H1 (cell line): ENCODE results near the gene GDPD3. TPM values are rescaled to one million over a fixed set of nuclear protein-coding genes. Genes with fewer than 3 reads are reported as not detected.

Experiments
- BCL11A ChIP-seq, 2 experiments: IDR thresholded peaks; one replicate each; pipeline ENCODE4 v1.6.1; 2011; ENCODE audit warnings: low read depth in 2 of 2, low read length in 2 of 2, mild to moderate bottlenecking in 2 of 2
- CTBP2 ChIP-seq: IDR thresholded peaks from 2 replicates; pipeline ENCODE4 v1.7.0; 2011; ENCODE audit warnings: borderline replicate concordance, mild to moderate bottlenecking, moderate library complexity, mixed read lengths, low read length; ENCODE audit not compliant: insufficient read depth, insufficient read length
- FOSL1 ChIP-seq: IDR thresholded peaks from 2 replicates; pipeline ENCODE4 v1.6.1; 2011; ENCODE audit warnings: mild to moderate bottlenecking, low read depth, low read length, moderate library complexity; ENCODE audit not compliant: insufficient read depth
- GABPA ChIP-seq: IDR thresholded peaks from 2 replicates; pipeline ENCODE4 v1.6.1; 2011; ENCODE audit warnings: mild to moderate bottlenecking, low read length, moderate library complexity, borderline replicate concordance; ENCODE audit not compliant: insufficient read depth
- JUN ChIP-seq: IDR thresholded peaks from 2 replicates; pipeline ENCODE4 v1.6.1; 2011; ENCODE audit warnings: low read depth, mild to moderate bottlenecking, improper control_type of control experiment, low read length
- RFX5 ChIP-seq: IDR thresholded peaks from 2 replicates; pipeline ENCODE4 v1.6.1; 2011; ENCODE audit warnings: low read depth, low read length, improper control_type of control experiment, borderline replicate concordance
- SAP30 ChIP-seq: fragments of 300-600 bp; sonication (generic); IDR thresholded peaks from 2 replicates; pipeline ENCODE4 v1.7.1; 2012; ENCODE audit warnings: low read length, moderate library complexity, mild to moderate bottlenecking, inconsistent platforms; ENCODE audit not compliant: insufficient read depth, insufficient replicate concordance
- SIX5 ChIP-seq: IDR thresholded peaks from 2 replicates; pipeline ENCODE4 v1.6.1; 2011; ENCODE audit warnings: mild to moderate bottlenecking, low read depth, low read length
- SP2 ChIP-seq: IDR thresholded peaks from 2 replicates; pipeline ENCODE4 v1.6.1; 2012; ENCODE audit warnings: mild to moderate bottlenecking, low read length, inconsistent platforms
- SP4 ChIP-seq: IDR thresholded peaks from 2 replicates; pipeline ENCODE4 v1.6.1; 2012; ENCODE audit warnings: low read length, inconsistent platforms
- SUZ12 ChIP-seq: fragments of 200-600 bp; sonication (generic); IDR thresholded peaks from 2 replicates; pipeline ENCODE4 v1.6.1; 2012; ENCODE audit warnings: mild to moderate bottlenecking, inconsistent platforms, low read length, moderate library complexity, mixed read lengths
- TAF1 ChIP-seq: IDR thresholded peaks from 2 replicates; pipeline ENCODE4 v1.6.1; 2011; ENCODE audit warnings: mild to moderate bottlenecking, low read depth, low read length
- TAF7 ChIP-seq: optimal IDR thresholded peaks from 2 replicates; pipeline ENCODE3; 2011; ENCODE audit warnings: low read depth, mild to moderate bottlenecking, inconsistent platforms, low read length, moderate library complexity, borderline replicate concordance
- YY1 ChIP-seq: IDR thresholded peaks from 2 replicates; pipeline ENCODE4 v1.6.1; 2011; ENCODE audit warnings: low read depth, mild to moderate bottlenecking, low read length
- polyA plus RNA-seq, 7 experiments: library from polyadenylated mRNA; depleted of rRNA in 3 of 7; stranded (reverse) in 5 of 7; unstranded in 2 of 7; fragments of >200 nt in 5 of 7; fragments of 200-250 nt in 2 of 7; gene quantifications; 1 replicate in 5 of 7; 2 replicates in 1 of 7; 4 replicates in 1 of 7; pipeline versions ENCODE4 v1.2.1 to v1.2.3, GENCODE V29; 2011 to 2013; ENCODE audit warnings: missing spikeins in 2 of 7, mixed read lengths in 2 of 7
- total RNA-seq: library from RNA; stranded (reverse); fragmentation: NEBNext Ultra II Directional; extraction: Animal tissue kit (Norgen Biotek cat#: 25700); gene quantifications from 2 replicates; pipeline ENCODE4 v1.2.1, GENCODE V29; 2021

The GDPD3 gene
- total and polyA plus RNA-seq, 2 of the 8 experiments (the other 6 are each of a cell fraction or from before 2014, with no cell fraction given) = 0.20 TPM; not detected in 1

- TF ChIP-seq FOSL1 (no peak), TAF7 (no peak), SIX5 (no peak), TAF1 (peak; percentile 38), BCL11A (IDR thresholded peaks at IDR 0.05; ENCODE audit: low read depth in 2 of 2, low read length in 2 of 2) (no peak), RFX5 (no peak), YY1 (peak; percentile 53; the same call in 1 of the 2 replicates), SP4 (no peak), SP2 (no peak), CTBP2 (no peak), GABPA (no peak), SAP30 (no peak), SUZ12 (no peak), JUN (no peak)
Observed at GRCh38 chr16:30092373-30093010, 20.8 kb downstream of the GDPD3 start (continued).
